Measurements from ENCODE around the gene TBC1D32.
"Not testable (repeated sequence)": the region's sequence is repeated elsewhere in the genome, so short reads cannot be mapped to it uniquely, and the experiment has no call there.

The TBC1D32 gene

GRCh38 chr6:121330516-121330915, 3.8 kb downstream of the TBC1D32 start:
- DNase-seq: no peak

- DNase-seq: no peak
Observed at GRCh38 chr6:121321282-121321681, 13.0 kb downstream of the TBC1D32 start.

- no peak for DNase-seq
Observed at GRCh38 chr6:121319603-121320002, 14.7 kb downstream of the TBC1D32 start.

- no peak for DNase-seq
Observed at GRCh38 chr6:121319112-121319553, 15.1 kb downstream of the TBC1D32 start.

GRCh38 chr6:121314381-121315112, 19.7 kb downstream of the TBC1D32 start:
- DNase-seq: no peak

- DNase-seq: not testable (repeated sequence)
Observed at GRCh38 chr6:121311814-121312213, 22.5 kb downstream of the TBC1D32 start.

GRCh38 chr6:121310495-121310894, 23.8 kb downstream of the TBC1D32 start:
- DNase-seq: no peak

- no peak for DNase-seq
Observed at GRCh38 chr6:121309768-121310469, 24.4 kb downstream of the TBC1D32 start.

GRCh38 chr6:121305957-121306607, 28.2 kb downstream of the TBC1D32 start:
- DNase-seq: no peak

- no peak for DNase-seq
Observed at GRCh38 chr6:121302882-121303281, 31.4 kb downstream of the TBC1D32 start.

GRCh38 chr6:121301156-121301555, 33.1 kb downstream of the TBC1D32 start:
- not testable (repeated sequence) for DNase-seq

GRCh38 chr6:121297694-121298093, 36.6 kb downstream of the TBC1D32 start:
- no peak for DNase-seq

GRCh38 chr6:121285041-121285440, 49.2 kb downstream of the TBC1D32 start:
- DNase-seq: no peak

- no peak for DNase-seq
Observed at GRCh38 chr6:121274666-121275295, 59.5 kb downstream of the TBC1D32 start.

- no peak for DNase-seq
Observed at GRCh38 chr6:121263742-121264141, 70.5 kb downstream of the TBC1D32 start.

GRCh38 chr6:121260651-121261102, 73.6 kb downstream of the TBC1D32 start:
- DNase-seq: no peak

- DNase-seq: no peak
Observed at GRCh38 chr6:121247386-121247785, 86.9 kb downstream of the TBC1D32 start.

GRCh38 chr6:121242386-121242785, 91.9 kb downstream of the TBC1D32 start:
- no peak for DNase-seq

GRCh38 chr6:121237859-121238258, 96.4 kb downstream of the TBC1D32 start:
- DNase-seq: no peak

- no peak for DNase-seq
Observed at GRCh38 chr6:121236984-121237383, 97.3 kb downstream of the TBC1D32 start.

- no peak for DNase-seq
Observed at GRCh38 chr6:121235386-121235785, 98.9 kb downstream of the TBC1D32 start.

GRCh38 chr6:121223930-121224329, 110.3 kb downstream of the TBC1D32 start:
- DNase-seq: no peak

GRCh38 chr6:121223212-121223611, 111.1 kb downstream of the TBC1D32 start:
- no peak for DNase-seq
